GM18907 (cell line): ENCODE results near the gene NOS3.

Experiments
- ATAC-seq: cut with Tn5 transposase; IDR thresholded peaks from one replicate; pipeline ENCODE4 v1.9.1; 2021; ENCODE audit warnings: mild to moderate bottlenecking, moderate library complexity; ENCODE audit not compliant: unreplicated experiment

Gene NOS3

DNA sequence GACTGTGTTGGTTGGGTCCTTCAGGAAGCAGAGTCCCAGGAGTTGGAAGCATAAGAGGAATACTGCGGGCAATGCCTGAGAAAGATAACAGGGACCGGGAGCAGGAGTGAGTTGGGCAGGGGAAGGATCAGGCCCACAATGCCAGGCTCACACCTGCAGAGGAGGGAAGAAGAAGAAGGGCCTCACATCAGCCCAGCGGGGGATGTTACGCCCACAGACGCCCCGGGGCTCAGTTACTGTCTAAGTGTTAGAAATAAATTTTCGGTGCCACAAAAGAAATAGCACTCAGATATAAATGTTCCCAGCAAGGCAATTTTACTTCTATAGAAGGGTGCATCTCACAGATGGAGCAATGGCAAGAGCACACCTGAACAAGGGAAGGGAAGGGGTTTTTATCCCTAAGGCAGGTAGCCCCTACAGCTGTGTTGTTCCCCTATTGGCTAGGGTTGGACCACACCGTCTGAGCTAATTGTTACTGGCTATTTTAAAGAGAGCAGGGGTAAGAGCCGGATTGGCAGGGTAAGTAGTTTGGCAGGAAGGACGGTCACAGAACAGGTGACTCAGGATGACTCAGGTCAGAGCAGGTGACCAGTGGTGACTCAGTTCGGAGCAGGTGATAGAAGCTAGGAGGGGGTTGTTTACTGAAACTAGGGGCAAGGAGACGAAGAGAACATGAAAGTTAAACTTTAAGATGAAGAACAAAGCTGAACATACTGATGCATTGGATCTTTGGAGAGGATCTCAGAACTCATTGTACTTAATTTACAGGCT, at the start of gene NOS3:
Gene NOS3 (plus strand): TSS at position 602 of the 771 bp plus-strand sequence. CDS start 2,787 bp downstream, outside the sequence.
- no peak for ATAC-seq

GRCh38 chr7:150941351-150942000, 49.3 kb upstream of the NOS3 start:
- ATAC-seq: no peak

GRCh38 chr7:150942001-150942590, 48.7 kb upstream of the NOS3 start:
- no peak for ATAC-seq

DNA sequence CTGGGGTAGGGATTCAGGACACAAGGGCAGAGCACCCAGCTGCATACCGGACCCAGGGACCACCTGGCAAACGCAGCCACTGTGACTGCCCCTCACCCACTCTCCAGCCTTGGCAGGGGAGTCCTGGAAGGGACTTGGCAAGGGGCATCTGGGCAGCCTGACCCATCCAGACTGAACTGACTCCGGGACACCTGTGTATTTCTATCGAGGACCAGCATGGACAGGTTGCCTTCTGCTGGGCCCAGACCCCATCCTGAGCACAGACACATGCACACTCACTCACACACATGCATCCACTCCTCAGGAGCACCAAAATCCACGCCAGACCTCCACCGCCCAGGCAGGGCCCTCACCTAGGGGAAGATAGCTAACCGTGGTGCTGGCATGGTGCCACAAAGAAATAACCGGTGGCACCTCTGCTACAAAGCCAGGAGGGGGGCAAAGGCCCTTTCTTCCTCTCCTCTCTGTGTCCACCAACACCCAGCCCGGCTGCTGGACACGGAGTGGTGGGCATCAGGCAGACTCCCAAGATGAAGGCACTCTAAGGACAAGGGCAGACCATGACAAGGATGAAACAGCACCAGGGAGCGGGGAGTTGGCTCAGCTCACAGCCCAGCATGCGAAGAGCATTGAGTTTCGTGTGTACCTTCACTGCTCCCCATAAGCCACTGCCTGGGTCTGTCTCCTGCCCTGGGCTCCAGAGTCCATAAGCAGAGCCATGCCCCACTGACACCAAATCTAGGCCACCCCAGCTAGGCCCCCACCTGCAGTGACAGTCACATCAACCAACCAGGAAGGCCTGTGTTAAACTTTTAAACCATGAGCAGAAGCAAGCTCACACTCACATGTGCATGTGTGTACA, 48.0 kb upstream of the NOS3 start:
- ATAC-seq: no peak

DNA sequence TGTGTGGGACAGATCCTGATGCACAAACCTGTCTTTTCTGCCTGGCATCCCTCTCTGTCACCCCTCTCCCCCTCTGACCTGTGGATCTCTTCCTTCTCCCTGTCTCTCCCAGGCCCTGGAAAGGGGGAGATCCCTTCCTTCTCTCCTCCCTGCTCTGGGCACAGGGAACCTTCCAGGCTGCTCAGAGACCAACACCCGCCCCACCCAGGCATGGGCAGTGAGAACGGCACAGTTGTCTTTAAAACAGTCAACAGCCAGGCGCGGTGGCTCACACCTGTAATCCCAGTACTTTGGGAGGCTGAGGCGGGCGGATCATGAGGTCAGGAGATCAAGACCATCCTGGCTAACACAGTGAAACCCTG, 47.4 kb upstream of the NOS3 start:
- no peak for ATAC-seq

DNA sequence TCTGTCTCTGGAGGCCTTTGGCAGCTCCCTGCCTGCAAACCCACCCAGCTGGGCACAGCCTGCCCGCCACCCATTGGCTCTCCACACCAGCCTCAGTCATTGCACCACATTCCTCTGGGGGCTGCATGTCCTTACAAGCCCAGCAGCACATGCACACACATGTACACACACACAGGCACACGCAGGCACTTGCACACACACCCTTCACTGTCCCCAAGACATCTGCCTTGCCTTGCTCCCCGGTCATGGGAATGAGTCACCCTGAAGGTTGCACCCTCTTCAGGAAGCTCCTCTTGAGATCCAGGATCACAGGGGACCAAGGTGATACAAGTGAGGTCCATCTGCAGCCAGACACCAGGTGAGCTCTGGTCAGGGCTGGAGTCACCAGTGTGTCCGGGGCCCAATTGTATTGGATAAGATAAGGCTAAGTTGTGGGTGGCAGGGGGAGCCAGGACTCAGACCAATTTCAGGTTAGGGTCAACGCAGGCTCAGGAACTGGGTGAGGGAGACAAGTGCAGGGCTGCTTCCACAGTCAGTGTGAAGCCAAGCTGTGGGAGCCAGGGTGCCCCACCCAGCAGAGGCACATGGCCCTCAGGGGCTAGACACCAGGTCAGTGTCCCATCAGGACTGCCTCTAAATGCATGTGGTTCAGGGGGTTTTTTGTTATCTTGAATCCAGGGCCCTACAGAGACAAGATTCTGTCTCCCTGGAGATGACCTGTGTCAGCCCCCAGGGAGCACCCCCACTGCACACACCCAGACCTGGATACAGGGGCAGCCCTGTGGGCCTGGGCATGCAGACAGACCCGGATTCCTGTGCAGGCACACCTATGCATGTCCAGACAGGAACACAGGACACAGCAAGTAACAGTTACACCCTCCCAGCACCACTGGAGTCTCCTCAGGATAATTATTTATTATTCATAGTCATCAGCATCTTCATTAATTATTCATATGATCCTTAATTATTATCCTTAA, 46.5 kb upstream of the NOS3 start:
- no peak for ATAC-seq

DNA sequence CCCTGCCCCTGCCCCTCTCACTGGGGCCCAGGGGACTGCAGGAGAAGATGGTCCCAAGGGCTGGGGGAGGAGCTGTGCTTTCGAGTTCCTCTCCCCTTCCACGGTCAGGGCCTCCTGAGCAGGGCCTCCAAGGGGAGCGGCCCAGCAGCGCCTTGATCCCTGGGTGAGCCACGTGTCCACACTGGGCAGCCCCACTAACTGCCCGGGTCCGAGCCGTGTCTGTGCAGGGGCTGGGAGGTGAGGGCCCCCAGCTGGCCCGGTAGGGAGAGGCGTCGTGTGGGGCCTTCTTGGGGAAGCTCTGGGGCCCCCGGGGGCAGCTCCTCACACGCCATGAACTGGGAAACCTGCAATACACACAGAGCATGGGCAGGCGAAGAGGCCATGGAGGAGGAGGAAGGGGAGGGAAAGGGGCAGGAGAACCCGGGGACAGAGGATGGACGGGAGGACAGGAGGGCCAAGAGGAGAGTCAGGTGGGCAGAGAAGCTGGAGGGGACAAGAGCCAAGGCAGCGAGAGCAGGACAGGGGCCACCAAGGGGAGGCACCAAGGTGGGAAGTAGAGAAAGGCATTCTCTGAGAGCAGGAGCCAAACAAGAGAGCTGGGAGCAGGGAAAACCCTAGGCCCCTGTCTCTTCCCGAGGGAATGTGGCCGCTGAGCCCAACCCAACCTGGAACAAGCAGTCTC, 45.5 kb upstream of the NOS3 start:
- no peak for ATAC-seq

DNA sequence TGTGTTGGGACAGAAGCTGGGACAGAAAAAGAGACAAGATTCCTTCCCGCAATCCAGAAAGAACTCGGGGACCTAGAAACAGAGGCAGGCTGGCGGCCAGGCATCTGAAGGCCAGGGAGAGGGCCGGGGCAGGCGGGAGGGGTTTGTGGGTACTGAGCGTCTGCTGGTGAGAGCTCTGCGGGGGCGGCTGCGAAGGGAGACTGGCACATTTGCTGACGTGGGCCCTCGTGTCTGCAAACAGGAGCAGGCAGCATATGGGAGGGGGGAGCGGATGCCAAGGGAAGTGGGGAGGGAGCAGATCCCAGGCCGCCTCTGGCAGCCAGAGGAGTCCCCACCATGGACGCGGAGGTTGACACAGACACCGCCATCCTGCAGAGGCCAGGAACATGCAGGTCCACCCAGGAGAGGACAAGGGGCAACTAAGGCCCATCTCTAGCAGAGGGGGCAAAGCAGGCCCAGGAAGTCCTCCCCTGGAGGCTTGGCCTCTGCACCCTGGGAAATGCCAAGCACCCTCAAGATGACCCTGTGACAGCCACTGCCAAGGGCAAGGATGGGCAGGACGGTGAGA, 44.9 kb upstream of the NOS3 start:
- ATAC-seq: no peak

- ATAC-seq: no peak
Measured at GRCh38 chr7:150946421-150947240, 44.2 kb upstream of the NOS3 start.

- ATAC-seq: no peak
Measured at GRCh38 chr7:150947241-150947745, 43.5 kb upstream of the NOS3 start.

DNA sequence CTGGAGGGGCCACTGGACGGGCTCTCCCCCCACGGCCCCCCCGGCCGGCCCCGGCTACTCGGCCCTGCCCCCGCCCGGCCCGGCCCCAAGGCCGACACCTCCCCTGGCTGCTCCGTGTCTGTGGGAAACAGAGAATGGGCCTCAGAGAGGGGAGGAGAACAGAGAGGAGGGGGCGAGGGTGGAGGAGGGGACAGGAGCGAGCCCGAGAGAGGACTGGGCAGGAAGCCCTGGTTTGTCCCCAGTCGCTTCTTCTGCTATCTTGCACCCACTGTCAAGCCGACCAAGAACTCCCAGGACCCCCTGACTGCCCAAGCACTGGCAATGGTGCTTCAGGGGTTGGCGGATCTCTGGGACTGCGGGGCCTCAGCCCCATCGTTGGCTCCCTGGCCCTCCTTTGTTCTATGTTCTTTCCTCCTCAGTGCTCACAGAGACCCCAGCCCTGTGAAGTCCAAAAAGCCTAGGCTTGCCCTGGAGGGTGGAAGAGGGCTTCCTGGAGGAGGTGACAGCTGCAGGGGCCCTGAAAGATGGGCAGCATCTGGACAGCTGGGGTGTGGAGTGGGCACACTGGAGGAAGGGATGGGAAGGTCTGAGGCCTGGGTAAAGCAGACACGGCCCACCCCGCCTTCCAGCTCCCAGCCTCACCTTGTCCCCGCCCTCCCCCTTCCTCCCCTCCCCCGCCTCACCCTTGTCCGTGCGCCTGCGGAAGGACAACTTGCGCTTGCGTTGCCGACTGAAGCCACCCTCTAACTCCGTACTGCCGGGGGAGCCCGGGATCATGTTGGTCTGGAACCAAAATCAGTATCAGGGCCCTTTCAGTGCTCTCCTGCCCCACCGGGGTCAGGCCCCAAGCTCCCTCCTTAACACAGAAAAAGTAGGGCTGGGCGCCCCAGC, 42.8 kb upstream of the NOS3 start:
- no peak for ATAC-seq

DNA sequence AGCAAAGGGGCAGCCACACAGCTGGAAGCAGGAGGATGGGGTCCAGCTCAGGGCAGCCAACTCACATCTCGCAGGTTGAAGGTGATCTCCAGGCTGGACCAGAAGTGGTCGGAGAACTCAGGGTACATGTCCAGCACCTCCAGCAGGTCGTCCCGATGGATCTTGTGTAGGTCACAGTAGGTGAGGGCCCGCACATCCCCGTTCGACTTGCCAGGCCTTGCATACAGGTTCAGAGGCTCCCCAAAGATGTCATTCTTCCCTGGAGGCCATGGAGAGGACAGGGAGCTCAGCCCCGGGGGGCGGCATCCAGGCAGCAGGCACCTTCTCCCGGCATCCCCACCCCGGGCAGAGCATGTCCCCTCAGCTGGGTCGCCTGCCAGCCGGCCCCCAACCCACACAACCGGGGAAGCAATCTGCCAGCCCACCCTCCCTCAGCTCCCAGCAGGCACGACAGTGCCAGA, 42.0 kb upstream of the NOS3 start:
- no peak for ATAC-seq

- ATAC-seq: no peak
Measured at GRCh38 chr7:150949564-150949963, 41.3 kb upstream of the NOS3 start.

GRCh38 chr7:150949971-150950491, 40.8 kb upstream of the NOS3 start:
- no peak for ATAC-seq

DNA sequence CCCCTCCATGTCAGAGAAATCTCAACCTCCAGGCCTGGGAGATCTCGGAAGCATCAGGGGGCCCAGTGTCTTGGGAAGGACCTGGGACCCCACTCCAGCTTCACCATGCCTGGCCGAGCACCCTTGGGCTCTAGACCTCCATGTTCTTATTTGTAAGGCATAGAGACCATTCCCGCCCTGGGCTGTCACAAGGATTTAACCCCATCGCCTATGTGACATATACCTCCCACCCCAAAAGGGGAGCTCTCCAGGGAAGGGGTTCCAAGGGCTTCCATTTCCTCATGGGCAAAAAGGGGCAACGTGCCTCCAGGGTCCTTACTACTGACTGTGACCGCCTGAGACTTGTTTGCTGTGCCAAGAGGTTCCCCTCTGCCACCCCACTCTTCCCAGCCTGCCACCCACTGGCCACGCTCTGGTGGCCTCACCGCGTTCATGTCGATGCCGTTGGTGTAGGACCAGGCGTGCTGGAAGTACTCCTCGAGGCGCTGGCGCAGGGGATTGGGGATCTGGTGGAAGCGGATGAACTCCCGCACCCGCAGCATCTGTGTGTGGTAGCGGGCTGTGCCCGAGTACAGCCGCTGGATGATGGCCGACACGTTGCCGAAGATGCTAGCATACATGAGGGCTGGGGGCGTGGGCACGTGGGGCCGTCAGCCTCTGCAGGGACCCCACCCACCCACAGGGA, 40.2 kb upstream of the NOS3 start:
- no peak for ATAC-seq

DNA sequence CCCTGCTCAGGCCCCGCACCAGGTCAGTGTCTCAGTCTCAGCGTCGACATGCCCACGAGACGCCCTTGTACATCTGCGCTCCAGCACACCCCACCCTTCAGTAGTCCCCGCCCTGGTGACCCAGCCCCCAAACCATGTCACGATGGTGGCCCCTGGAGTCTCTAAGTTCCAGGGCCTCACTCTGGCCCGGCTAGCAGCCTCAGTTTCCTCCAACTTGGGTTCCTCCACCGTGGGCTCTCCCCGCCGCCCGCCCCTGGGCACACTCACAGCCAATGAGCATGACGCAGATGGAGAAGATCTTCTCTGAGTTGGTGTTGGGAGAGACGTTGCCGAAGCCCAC, 39.7 kb upstream of the NOS3 start:
- no peak for ATAC-seq
